ENCODE data around the gene NECTIN1.

Gene NECTIN1

DNA sequence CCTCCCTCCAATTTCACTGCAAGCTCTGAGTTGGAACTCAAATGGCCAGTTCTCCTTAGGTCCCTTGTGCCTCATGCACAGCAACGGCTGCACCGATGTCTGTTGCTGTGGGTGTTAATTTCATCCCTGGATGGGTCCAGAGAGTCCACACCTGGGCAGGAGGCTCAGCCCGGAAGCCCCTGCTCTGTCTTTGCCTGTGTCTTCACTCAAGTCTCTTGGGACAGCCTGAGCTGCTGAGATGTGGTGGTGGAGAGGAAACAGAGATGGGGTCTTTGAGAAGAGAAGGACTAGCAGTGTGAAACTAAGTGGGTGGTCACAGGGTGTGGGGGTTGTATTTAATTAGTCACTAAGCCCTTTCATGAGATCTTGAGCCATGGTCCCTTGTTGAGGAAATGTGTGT, 109.3 kb downstream of the NECTIN1 start:
- no peaks in the 10 kb centered on the region for H3K36me3 ChIP-seq
- no peak overlapping the region for H3K27ac ChIP-seq
- no peak overlapping the region for H3K4me3 ChIP-seq (ENCODE audit: low read depth in 1 of 2, low read length in 1 of 2)
- H3K9me3 ChIP-seq = no peaks in the 10 kb centered on the region
- peaks cover 11 to 27% of the 10 kb centered on the region in 2 experiments for H3K4me1 ChIP-seq (ENCODE audit: control insufficient read depth in 1 of 2, insufficient read depth in 1 of 2, low read depth in 1 of 2, low read length in 1 of 2)
- TF ChIP-seq CTCF (IDR thresholded peaks at IDR 0.05) = no peak
- H3K27me3 ChIP-seq = no peaks in the 10 kb centered on the region

GRCh38 chr11:119618208-119618909, 110.6 kb downstream of the NECTIN1 start:
- Histone ChIP-seq H3K4me3 (ENCODE audit: low read depth in 1 of 2, low read length in 1 of 2) (no peak overlapping the region), H3K27ac (no peak overlapping the region), H3K9me3 (no peaks in the 10 kb centered on the region)

DNA sequence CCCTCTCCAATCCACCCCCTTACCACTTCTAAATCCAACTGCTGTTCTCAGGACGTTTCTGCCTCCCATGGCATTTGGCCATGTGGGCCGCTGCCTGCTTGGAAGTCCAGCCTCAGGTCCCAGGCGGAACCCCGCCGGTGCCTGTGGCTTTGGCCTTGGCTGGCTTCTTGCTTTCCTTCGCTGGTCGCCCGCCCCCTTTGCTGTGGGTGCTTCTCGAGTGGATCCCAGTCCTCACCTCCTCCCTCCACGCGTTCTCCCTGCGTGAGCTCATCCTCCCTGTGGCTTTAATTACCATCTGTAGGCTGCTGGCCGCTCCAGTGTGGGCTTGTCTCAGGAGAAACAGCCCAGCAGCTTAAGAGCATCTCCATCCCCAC, 111.7 kb downstream of the NECTIN1 start:
- Histone ChIP-seq H3K27me3 (no peaks in the 10 kb centered on the region), H3K36me3 (no peaks in the 10 kb centered on the region), H3K9me3 (no peaks in the 10 kb centered on the region), H3K27ac (no peak overlapping the region), H3K4me3 (ENCODE audit: low read depth in 1 of 2, low read length in 1 of 2) (no peak overlapping the region), H3K4me1 (ENCODE audit: control insufficient read depth in 1 of 2, insufficient read depth in 1 of 2, low read depth in 1 of 2, low read length in 1 of 2) (peaks cover 11 to 27% of the 10 kb centered on the region in 2 experiments)
- TF ChIP-seq CTCF (IDR thresholded peaks at IDR 0.05) = no peak

More at GRCh38 chr11:119618208-119618909, 110.6 kb downstream of the NECTIN1 start:
- no peaks in the 10 kb centered on the region for H3K27me3 ChIP-seq
- peaks cover 11 to 27% of the 10 kb centered on the region in 2 experiments for H3K4me1 ChIP-seq (ENCODE audit: control insufficient read depth in 1 of 2, insufficient read depth in 1 of 2, low read depth in 1 of 2, low read length in 1 of 2)
- H3K36me3 ChIP-seq = no peaks in the 10 kb centered on the region
- no peak for TF ChIP-seq CTCF (IDR thresholded peaks at IDR 0.05)

DNA sequence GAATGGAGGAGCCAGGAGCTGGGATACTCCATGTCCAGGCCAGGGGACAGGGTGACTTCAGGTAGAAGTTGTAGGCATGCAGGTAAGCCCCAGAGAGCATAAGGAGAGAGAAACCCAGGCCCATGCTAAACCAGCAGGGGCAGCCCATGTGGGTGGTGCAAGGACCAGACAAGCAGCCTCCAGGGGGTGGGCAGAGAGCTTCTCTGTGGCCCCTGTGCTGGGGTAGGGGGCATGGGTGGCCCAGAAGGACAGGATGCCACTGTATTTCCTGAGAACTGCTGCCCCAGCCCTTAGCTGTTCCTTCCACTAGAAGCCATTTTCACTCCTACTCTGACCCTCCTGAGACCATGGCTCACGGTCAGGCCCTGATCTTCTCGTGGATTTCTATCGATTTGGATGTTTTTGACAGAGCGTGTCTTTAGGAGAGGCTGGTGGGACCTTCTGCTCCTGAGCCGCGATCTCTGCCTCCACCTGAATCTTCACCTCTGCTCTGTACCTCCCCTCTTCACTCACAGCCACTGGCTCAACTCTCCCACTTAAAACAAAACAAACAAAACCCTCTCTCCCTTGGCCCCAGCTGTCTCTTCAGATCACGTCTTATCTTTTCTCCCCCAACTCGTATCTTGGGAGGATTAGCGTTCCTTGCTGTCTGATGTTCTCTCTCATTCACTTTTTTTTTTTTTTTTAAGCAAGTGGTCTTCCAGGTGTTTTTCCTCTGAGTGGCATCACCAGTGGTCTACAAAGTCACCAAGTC, 112.2 kb downstream of the NECTIN1 start:
- Histone ChIP-seq H3K9me3 (no peaks in the 10 kb centered on the region), H3K36me3 (no peaks in the 10 kb centered on the region), H3K4me3 (ENCODE audit: low read depth in 1 of 2, low read length in 1 of 2) (no peak overlapping the region), H3K27me3 (no peaks in the 10 kb centered on the region), H3K27ac (peak overlapping the region; percentile 75), H3K4me1 (ENCODE audit: control insufficient read depth in 1 of 2, insufficient read depth in 1 of 2, low read depth in 1 of 2, low read length in 1 of 2) (peaks cover 11 to 27% of the 10 kb centered on the region in 2 experiments)
- no peak for TF ChIP-seq CTCF (IDR thresholded peaks at IDR 0.05)

- Histone ChIP-seq H3K27me3 (no peaks in the 10 kb centered on the region), H3K4me1 (ENCODE audit: control insufficient read depth in 1 of 2, insufficient read depth in 1 of 2, low read depth in 1 of 2, low read length in 1 of 2) (peaks cover 11 to 27% of the 10 kb centered on the region in 2 experiments), H3K36me3 (no peaks in the 10 kb centered on the region), H3K4me3 (ENCODE audit: low read depth in 1 of 2, low read length in 1 of 2) (no peak overlapping the region), H3K9me3 (no peaks in the 10 kb centered on the region), H3K27ac (peak overlapping the region; percentile 75)
- no peak for TF ChIP-seq CTCF (IDR thresholded peaks at IDR 0.05)
Measured at GRCh38 chr11:119615882-119616196, 113.2 kb downstream of the NECTIN1 start.

All from neutrophil (primary cell).